Measurements from ENCODE around the gene KYNU.

The KYNU gene

GRCh38 chr2:142926445-142926844 is 49.0 kb downstream of the KYNU start:
- CTCF ChIA-PET: interaction anchor here (1.0 to 3.1 kb wide), 5 partner anchors 11 to 51 kb away, joined by 3 to 9 read pairs (median 4); no protein-coding TSS in a partner anchor
- TF ChIP-seq, protein P1, sequence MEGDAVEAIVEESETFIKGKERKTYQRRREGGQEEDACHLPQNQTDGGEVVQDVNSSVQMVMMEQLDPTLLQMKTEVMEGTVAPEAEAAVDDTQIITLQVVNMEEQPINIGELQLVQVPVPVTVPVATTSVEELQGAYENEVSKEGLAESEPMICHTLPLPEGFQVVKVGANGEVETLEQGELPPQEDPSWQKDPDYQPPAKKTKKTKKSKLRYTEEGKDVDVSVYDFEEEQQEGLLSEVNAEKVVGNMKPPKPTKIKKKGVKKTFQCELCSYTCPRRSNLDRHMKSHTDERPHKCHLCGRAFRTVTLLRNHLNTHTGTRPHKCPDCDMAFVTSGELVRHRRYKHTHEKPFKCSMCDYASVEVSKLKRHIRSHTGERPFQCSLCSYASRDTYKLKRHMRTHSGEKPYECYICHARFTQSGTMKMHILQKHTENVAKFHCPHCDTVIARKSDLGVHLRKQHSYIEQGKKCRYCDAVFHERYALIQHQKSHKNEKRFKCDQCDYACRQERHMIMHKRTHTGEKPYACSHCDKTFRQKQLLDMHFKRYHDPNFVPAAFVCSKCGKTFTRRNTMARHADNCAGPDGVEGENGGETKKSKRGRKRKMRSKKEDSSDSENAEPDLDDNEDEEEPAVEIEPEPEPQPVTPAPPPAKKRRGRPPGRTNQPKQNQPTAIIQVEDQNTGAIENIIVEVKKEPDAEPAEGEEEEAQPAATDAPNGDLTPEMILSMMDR (IDR thresholded peaks at IDR 0.05; ENCODE audit: control extremely low read depth, extremely low read depth, low read depth, missing control alignments): no peak
- no peak for DNase-seq (ENCODE audit: extremely low spot score)
- POLR2A ChIA-PET: no interaction called here

- DNase-seq (ENCODE audit: extremely low spot score): no peak
- ChIA-PET CTCF (no interaction called here), POLR2A (no interaction called here)
- TF ChIP-seq, protein P1 (IDR thresholded peaks at IDR 0.05; ENCODE audit: control extremely low read depth, extremely low read depth, low read depth, missing control alignments): no peak
These were observed 53.5 kb downstream of the KYNU start for GRCh38 chr2:142930835-142931398.

DNA sequence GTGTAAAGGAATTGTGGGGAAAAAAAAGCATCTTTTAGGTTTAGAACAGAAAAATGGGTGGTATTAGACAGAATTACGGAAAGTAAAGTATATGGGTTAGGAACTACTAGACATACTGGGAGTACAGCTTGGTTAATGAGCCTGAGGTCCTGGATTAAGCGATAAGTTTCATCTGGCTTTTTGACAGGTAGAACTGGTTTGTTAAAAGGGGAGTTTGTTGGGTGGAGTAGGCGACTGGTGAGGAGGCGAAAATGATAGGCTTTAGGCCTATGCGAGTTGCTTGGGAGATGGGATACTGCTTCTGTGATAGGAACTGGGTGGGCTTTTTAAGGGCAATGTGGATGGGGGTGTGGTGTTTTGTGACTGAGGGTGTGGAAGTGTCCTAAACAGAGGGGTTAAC is 56.5 kb downstream of the KYNU start:
- CTCF ChIA-PET: interaction anchor here (0.7 to 1.1 kb wide), 2 partner anchors 10 to 26 kb away, joined by 3 read pairs; no protein-coding TSS in a partner anchor
- DNase-seq (ENCODE audit: extremely low spot score): no peak
- TF ChIP-seq, protein P1 (IDR thresholded peaks at IDR 0.05; ENCODE audit: control extremely low read depth, extremely low read depth, low read depth, missing control alignments): no peak
- POLR2A ChIA-PET: no interaction called here

GRCh38 chr2:142935563-142936089 is 58.2 kb downstream of the KYNU start:
- DNase-seq (ENCODE audit: extremely low spot score): no peak
- ChIA-PET POLR2A (no interaction called here), CTCF (interaction anchor here (1.4 kb wide), 1 partner anchor 45 kb away, joined by 3 read pairs; no protein-coding TSS in a partner anchor)
- TF ChIP-seq, protein P1 (IDR thresholded peaks at IDR 0.05; ENCODE audit: control extremely low read depth, extremely low read depth, low read depth, missing control alignments): no peak

DNA sequence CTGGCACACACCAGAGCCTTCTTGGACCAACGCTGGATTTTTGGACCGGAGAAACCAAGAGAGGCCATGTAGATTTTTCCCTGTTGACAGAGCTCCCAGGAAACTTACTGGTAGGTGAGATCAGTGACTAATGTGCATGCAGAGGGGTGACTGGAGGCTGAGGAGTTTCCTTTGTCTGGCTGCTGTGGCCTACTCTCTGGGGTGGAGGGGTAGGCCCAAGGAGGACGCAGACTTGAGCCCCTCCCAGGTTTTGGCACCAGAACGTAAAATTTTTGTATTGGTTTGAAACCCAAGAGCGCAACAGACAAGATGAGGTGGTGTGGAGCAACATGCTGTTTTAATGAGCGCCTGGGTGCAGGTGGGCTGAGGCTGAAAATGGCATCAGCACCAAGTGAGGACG is 59.2 kb downstream of the KYNU start:
- TF ChIP-seq, protein P1 (IDR thresholded peaks at IDR 0.05; ENCODE audit: control extremely low read depth, extremely low read depth, low read depth, missing control alignments): no peak
- DNase-seq (ENCODE audit: extremely low spot score): no peak
- ChIA-PET POLR2A (no interaction called here), CTCF (no interaction called here)

GRCh38 chr2:142937347-142937746 is 59.9 kb downstream of the KYNU start:
- TF ChIP-seq, protein P1 (IDR thresholded peaks at IDR 0.05; ENCODE audit: control extremely low read depth, extremely low read depth, low read depth, missing control alignments): no peak
- POLR2A ChIA-PET: no interaction called here
- CTCF ChIA-PET: interaction anchor here (1.0 kb wide), 1 partner anchor 16 kb away, joined by 3 read pairs; no protein-coding TSS in a partner anchor
- DNase-seq (ENCODE audit: extremely low spot score): no peak
